Pancreas (tissue), 10 donors: Measurements from ENCODE around the gene MEF2B. TPM values are rescaled to one million over a fixed set of nuclear protein-coding genes. Genes with fewer than 3 reads are reported as not detected.
"Not testable (repeated sequence)": the region's sequence is repeated elsewhere in the genome, so short reads cannot be mapped to it uniquely, and the experiment has no call there.

Experiments
- ATAC-seq, 4 donors: fragments of 200-7000 bp; cut with Tn5 transposase; one replicate each; pipeline versions ENCODE4 v1.8.0 to v1.9.1; 2020; ENCODE audit warnings: mild to moderate bottlenecking in 4 of 4, moderate library complexity in 4 of 4
- DNase-seq, 6 donors: peaks; one replicate each; pipeline ENCODE4 v3.0.0-alpha.2; 2020
- FAIRE-seq: peaks from 2 replicates; lab custom pipeline; 2012; peaks lifted over from hg19 to GRCh38; lab: Jason Lieb, UNC
- H3K27ac ChIP-seq, 4 donors: fragments of 200-600 bp; sonication (generic); 1 replicate in 3 of 4; 2 replicates in 1 of 4; pipeline versions ENCODE4 v1.5.0 to v1.8.0; 2020
- H3K27me3 ChIP-seq, 4 donors: fragments of 200-600 bp; one replicate each; pipeline ENCODE4 v1.8.0; 2021
- H3K36me3 ChIP-seq, 3 donors: fragments of 200-600 bp; sonication (generic) in 1 of 3; one replicate each; pipeline versions ENCODE4 v1.5.0 to v1.8.0; 2020 to 2021
- H3K4me1 ChIP-seq, 3 donors: fragments of 200-600 bp; one replicate each; pipeline ENCODE4 v1.8.0; 2021
- H3K4me3 ChIP-seq, 4 donors: fragments of 200-600 bp; sonication (generic) in 2 of 4; one replicate each; pipeline versions ENCODE4 v1.5.0 to v1.8.0; 2020 to 2021
- H3K9me3 ChIP-seq, 4 donors: fragments of 200-600 bp; one replicate each; pipeline ENCODE4 v1.8.0; 2021
- WGBS, 2 donors: extraction: QIAGEN DNeasy Blood & Tissue Kit; methylation state at CpG; one replicate each; pipeline ENCODE4 v1.1.7; 2013; 5-methylcytosine and 5-hydroxymethylcytosine counted together
- intact Hi-C, 3 donors: fragments of 100-400 bp; cut with DNase I; formaldehyde crosslinking; loops; one replicate each; pipeline versions ENCODE4 v1.11.1 to v1.14.2; 2022
- polyA plus RNA-seq, 2 donors: library from polyadenylated mRNA; stranded (reverse); fragments of 200-250 nt; gene quantifications; one replicate each; pipeline ENCODE4 v1.2.3, GENCODE V29; 2013
- total RNA-seq, 6 donors: library from RNA; stranded (reverse); fragmentation: NEBNext Ultra II Directional in 4 of 6; extraction: Animal tissue kit (Norgen Biotek cat#: 25700) in 4 of 6; gene quantifications; one replicate each; pipeline versions ENCODE4 v1.2.1 to v1.2.4, GENCODE V29; 2021 to 2023
- TF ChIP-seq, protein P1 (sequence below), 4 donors: fragments of 200-600 bp; sonication (generic) in 3 of 4; IDR thresholded peaks; one replicate each; pipeline versions ENCODE4 v1.5.0 to v1.8.0; 2021; ENCODE audit warnings: antibody characterized with exemption in 4 of 4
- donor health status: healthy with polysubstance abuse.
- donor health status: DM: no; HTN: no; CAD: no; lungs with moderate emphysema.
- donor health status: DM: no; HTN: no; CAD: no.
- donor health status: control.
- donor health status: control.
- donor health status: Bipolar disorder and iron deficiency.
- donor health status: DM: yes; HTN: yes; CAD: no.
- donor health status: DM: no; HTN: no; CAD: no.
- donor health status: DM: no; HTN: no; CAD: no.
- donor health status: DM: yes; HTN: yes; CAD: no.

The MEF2B gene
- total and polyA plus RNA-seq, 8 donors, result 0.34 to 2.8 (median 0.98) TPM

GRCh38 chr19:19105365-19106055 lies 64.6 kb downstream of the MEF2B start:
- FAIRE-seq, result no peak
- WGBS, 2 donors, result 61 to 64% methylated on average over 32 to 36 of the region's 36 CpGs
- TF ChIP-seq, protein P1, sequence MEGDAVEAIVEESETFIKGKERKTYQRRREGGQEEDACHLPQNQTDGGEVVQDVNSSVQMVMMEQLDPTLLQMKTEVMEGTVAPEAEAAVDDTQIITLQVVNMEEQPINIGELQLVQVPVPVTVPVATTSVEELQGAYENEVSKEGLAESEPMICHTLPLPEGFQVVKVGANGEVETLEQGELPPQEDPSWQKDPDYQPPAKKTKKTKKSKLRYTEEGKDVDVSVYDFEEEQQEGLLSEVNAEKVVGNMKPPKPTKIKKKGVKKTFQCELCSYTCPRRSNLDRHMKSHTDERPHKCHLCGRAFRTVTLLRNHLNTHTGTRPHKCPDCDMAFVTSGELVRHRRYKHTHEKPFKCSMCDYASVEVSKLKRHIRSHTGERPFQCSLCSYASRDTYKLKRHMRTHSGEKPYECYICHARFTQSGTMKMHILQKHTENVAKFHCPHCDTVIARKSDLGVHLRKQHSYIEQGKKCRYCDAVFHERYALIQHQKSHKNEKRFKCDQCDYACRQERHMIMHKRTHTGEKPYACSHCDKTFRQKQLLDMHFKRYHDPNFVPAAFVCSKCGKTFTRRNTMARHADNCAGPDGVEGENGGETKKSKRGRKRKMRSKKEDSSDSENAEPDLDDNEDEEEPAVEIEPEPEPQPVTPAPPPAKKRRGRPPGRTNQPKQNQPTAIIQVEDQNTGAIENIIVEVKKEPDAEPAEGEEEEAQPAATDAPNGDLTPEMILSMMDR (IDR thresholded peaks at IDR 0.05), result no peak
- H3K9me3 ChIP-seq, result no peaks in the 10 kb centered on the region
- peak; percentile 52 to 83 (median 70) for ATAC-seq
- DNase-seq, result peak in 1 of 6 donors; percentile 54
- intact Hi-C loops, result no loop called here
- H3K4me3 ChIP-seq, result peak overlapping the region in 2 of 4 donors; percentile 10 to 26
- H3K27ac ChIP-seq, result no peak overlapping the region
- H3K4me1 ChIP-seq, result no peaks in the 10 kb centered on the region
- H3K36me3 ChIP-seq, result no peaks in the 10 kb centered on the region
- no peaks in the 10 kb centered on the region for H3K27me3 ChIP-seq

GRCh38 chr19:19103167-19103566 lies 66.9 kb downstream of the MEF2B start:
- WGBS, 2 donors, result 95 to 96% methylated on average over 11 of the region's 11 CpGs
- ATAC-seq, result no peak
- Histone ChIP-seq H3K36me3 (no peaks in the 10 kb centered on the region), H3K4me3 (no peak overlapping the region), H3K4me1 (no peaks in the 10 kb centered on the region), H3K27ac (no peak overlapping the region), H3K9me3 (no peaks in the 10 kb centered on the region), H3K27me3 (no peaks in the 10 kb centered on the region)
- TF ChIP-seq, protein P1 (IDR thresholded peaks at IDR 0.05), result no peak
- FAIRE-seq, result no peak
- intact Hi-C loops, result no loop called here
- no peak for DNase-seq

DNA sequence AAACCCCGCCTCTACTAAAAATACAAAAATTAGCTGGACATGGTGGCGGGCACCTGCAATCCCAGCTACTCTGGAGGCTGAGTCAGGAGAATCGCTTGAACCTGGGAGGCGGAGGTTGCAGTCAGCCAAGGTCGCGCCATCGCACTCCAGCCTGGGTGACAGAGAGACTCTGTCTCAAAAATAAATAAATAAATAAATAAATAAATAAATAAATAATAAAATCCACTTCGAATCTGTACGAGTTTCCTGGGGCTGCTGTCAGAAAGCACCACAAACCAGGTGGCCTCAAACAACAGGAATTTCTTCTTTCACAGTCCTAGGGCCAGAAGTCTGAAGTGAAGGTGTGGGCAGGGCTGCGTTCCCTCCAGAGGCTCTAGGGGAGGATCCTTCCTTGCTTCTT lies 67.5 kb downstream of the MEF2B start:
- ATAC-seq, DNase-seq, FAIRE-seq, H3K9me3 ChIP-seq, H3K4me1 ChIP-seq, H3K27me3 ChIP-seq, intact Hi-C loops, H3K4me3 ChIP-seq, H3K36me3 ChIP-seq, H3K27ac ChIP-seq: not testable (repeated sequence)
- WGBS, 2 donors, result 96 to 100% methylated on average over 10 of the region's 10 CpGs

- WGBS, 2 donors, result 96 to 97% methylated on average over 8 of the region's 8 CpGs
- Histone ChIP-seq H3K27me3 (no peaks in the 10 kb centered on the region), H3K27ac (no peak overlapping the region), H3K36me3 (no peaks in the 10 kb centered on the region), H3K4me3 (no peak overlapping the region), H3K4me1 (no peaks in the 10 kb centered on the region), H3K9me3 (no peaks in the 10 kb centered on the region)
- no peak for DNase-seq
- intact Hi-C loops, result no loop called here
- ATAC-seq, result no peak
- TF ChIP-seq, protein P1 (IDR thresholded peaks at IDR 0.05), result no peak
- no peak for FAIRE-seq
Observed at GRCh38 chr19:19101540-19101939, 68.5 kb downstream of the MEF2B start.

- H3K9me3 ChIP-seq, result no peaks in the 10 kb centered on the region
- ATAC-seq, result peak in 2 of 4 donors; percentile 32 to 45
- FAIRE-seq, result no peak
- intact Hi-C loops, result no loop called here
- WGBS, 2 donors, result 84 to 86% methylated on average over 18 of the region's 18 CpGs
- H3K4me3 ChIP-seq, result no peak overlapping the region
- TF ChIP-seq, protein P1 (IDR thresholded peaks at IDR 0.05), result no peak
- H3K36me3 ChIP-seq, result no peaks in the 10 kb centered on the region
- no peaks in the 10 kb centered on the region for H3K4me1 ChIP-seq
- H3K27ac ChIP-seq, result no peak overlapping the region
- DNase-seq, result no peak
- H3K27me3 ChIP-seq, result no peaks in the 10 kb centered on the region
Observed at GRCh38 chr19:19098703-19099632, 71.1 kb downstream of the MEF2B start.
